ENCODE measurements around the gene LIMD2. TPM values are rescaled to one million over a fixed set of nuclear protein-coding genes. Genes with fewer than 3 reads are reported as not detected.

Gene LIMD2
- total RNA-seq, 4 donors from 2014 or later = 1.6 to 8.5 (median 4.7) TPM

GRCh38 chr17:63679214-63679613, 20.7 kb downstream of the LIMD2 start:
- peaks cover 11 to 47% (median 25%) of the 10 kb centered on the region in 3 donors for H3K4me1 ChIP-seq
- no peaks in the 10 kb centered on the region for H3K27me3 ChIP-seq
- WGBS, 2 donors = 88 to 97% methylated on average over 5 of the region's 5 CpGs
- H3K9me3 ChIP-seq = no peaks in the 10 kb centered on the region
- no peak overlapping the region for H3K4me3 ChIP-seq
- intact Hi-C loops (cut with DNase I) = no loop called here
- H3K27ac ChIP-seq = no peak overlapping the region
- peaks cover 0 to 76% (median 10%) of the 10 kb centered on the region in 3 donors for H3K36me3 ChIP-seq
- TF ChIP-seq CTCF (IDR thresholded peaks at IDR 0.05) (no peak), POLR2A (IDR thresholded peaks at IDR 0.05) (no peak)
- no peak for DNase-seq

DNA sequence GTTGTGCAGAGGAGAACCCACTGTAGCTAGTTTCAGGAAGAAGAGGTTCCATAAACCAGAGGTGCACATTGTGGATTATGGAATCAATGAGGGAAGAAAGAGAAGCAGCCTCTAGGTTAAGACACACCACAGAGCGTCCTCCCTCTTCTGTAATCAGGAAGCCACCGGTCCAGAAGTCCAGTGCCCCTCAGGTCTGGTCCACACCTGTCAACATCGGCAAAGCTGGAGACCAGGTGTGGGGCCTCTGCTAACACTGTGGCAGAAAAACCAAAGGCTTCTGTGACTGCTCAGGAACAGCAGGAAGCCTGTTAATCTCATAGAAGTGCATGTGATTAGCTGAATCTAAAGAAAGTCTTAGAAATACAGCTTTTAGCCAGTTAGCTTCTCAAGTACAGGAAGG, 23.3 kb downstream of the LIMD2 start:
- H3K4me3 ChIP-seq = no peak overlapping the region
- H3K27me3 ChIP-seq = no peaks in the 10 kb centered on the region
- peak overlapping the region in 2 of 4 donors; percentile 31 to 75 for H3K27ac ChIP-seq
- H3K9me3 ChIP-seq = no peaks in the 10 kb centered on the region
- DNase-seq = no peak
- WGBS, 2 donors = 69 to 89% methylated on average over 3 of the region's 3 CpGs
- TF ChIP-seq CTCF (IDR thresholded peaks at IDR 0.05) = no peak
- no peak for TF ChIP-seq POLR2A (IDR thresholded peaks at IDR 0.05)
- peaks cover 0 to 71% (median 4%) of the 10 kb centered on the region in 3 donors for H3K36me3 ChIP-seq
- peaks cover 9 to 38% (median 24%) of the 10 kb centered on the region in 3 donors for H3K4me1 ChIP-seq
- intact Hi-C loops (cut with DNase I) = no loop called here

DNA sequence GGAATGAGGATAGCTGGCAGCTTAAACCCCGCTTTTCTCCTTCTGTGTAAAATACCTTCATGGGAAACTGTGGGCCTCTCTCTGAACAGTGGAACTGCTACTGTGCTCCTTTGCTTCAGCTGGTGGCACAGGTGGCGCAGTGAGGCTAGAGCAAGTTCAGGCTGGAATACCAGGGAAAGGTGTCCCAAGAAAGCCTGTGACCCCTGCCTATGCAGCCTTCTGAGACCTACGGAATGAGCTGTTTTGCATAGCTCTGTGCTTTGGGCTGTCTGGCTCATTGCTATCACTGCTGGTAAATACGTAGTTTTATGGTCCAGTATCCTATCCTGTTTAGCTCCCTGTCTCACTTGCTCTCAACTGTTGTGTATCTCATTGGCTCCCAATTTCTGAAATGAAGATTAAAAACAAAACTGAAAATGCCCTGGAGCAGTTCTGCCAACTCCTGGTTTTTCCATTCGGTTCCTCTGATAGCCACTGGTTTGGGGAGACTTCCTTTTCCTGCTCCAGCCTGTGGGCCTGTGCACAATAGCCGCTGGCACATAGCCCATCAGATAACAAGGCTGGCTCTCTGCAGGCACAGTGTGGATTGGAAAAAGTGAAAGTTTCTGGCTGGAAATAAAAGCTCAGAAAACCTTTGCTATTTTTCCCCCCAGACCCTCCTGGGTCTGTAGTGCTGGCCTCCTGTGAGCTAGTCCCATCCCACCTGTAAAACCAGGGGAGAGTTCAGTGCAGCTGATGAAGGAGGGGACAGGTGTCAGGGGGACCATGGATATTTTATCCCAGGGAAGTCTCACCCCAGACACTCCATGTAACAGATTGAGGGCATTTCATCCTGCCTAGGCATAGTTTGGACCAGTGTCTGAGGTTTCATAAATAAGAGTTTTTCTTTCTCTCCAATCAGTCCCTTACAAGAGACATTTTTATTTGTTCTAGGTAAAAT, 24.0 kb downstream of the LIMD2 start:
- Histone ChIP-seq H3K4me3 (peak overlapping the region in 1 of 4 donors; percentile 12), H3K27me3 (no peaks in the 10 kb centered on the region), H3K36me3 (peaks cover 0 to 71% (median 4%) of the 10 kb centered on the region in 3 donors), H3K27ac (peak overlapping the region; percentile 49 to 75 (median 56)), H3K9me3 (no peaks in the 10 kb centered on the region), H3K4me1 (peaks cover 6 to 31% (median 18%) of the 10 kb centered on the region in 3 donors)
- 19 to 25% methylated on average over 5 to 6 of the region's 6 CpGs for WGBS, 2 donors
- no peak for DNase-seq
- intact Hi-C loops (cut with DNase I) = no loop called here
- TF ChIP-seq CTCF (IDR thresholded peaks at IDR 0.05) (no peak), POLR2A (IDR thresholded peaks at IDR 0.05) (no peak)

DNA sequence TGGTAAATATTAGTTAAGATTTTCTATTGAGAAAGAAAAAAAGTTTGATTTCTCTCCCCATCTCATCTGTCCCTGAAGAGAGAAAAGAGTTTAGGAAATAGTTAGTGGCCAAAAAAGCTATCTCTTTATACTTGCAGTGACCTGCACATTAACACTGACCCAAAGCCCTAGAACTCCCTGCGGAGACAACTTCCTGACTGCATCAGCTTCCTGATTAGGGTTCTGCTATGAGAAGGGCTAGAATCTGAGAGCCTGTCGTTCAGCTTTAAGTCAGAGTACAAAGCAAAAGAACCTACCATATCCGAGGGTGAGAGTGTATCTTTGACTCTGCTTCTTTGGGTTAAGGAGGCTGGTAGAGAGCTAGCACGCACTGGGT, 24.7 kb downstream of the LIMD2 start:
- WGBS, 2 donors = 32 to 34% methylated on average over 4 of the region's 4 CpGs
- Histone ChIP-seq H3K9me3 (no peaks in the 10 kb centered on the region), H3K4me1 (peaks cover 6 to 31% (median 18%) of the 10 kb centered on the region in 3 donors), H3K4me3 (peak overlapping the region in 1 of 4 donors; percentile 12), H3K27me3 (no peaks in the 10 kb centered on the region), H3K27ac (peak overlapping the region; percentile 49 to 75 (median 56)), H3K36me3 (peaks cover 0 to 75% (median 4%) of the 10 kb centered on the region in 3 donors)
- TF ChIP-seq POLR2A (IDR thresholded peaks at IDR 0.05) = no peak
- no peak for TF ChIP-seq CTCF (IDR thresholded peaks at IDR 0.05)
- no peak for DNase-seq
- intact Hi-C loops (cut with DNase I) = no loop called here

GRCh38 chr17:63672856-63673255, 27.1 kb downstream of the LIMD2 start:
- Histone ChIP-seq H3K4me1 (peaks cover 6 to 31% (median 18%) of the 10 kb centered on the region in 3 donors), H3K4me3 (no peak overlapping the region), H3K27ac (no peak overlapping the region), H3K27me3 (no peaks in the 10 kb centered on the region), H3K36me3 (peaks cover 0 to 77% (median 4%) of the 10 kb centered on the region in 3 donors), H3K9me3 (no peaks in the 10 kb centered on the region)
- 86 to 88% methylated on average over 2 of the region's 2 CpGs for WGBS, 2 donors
- intact Hi-C loops (cut with DNase I) = no loop called here
- DNase-seq = no peak
- no peak for TF ChIP-seq POLR2A (IDR thresholded peaks at IDR 0.05)
